Fibroblast of upper back skin (primary cell): Measurements from ENCODE around the gene GIMAP7.
"Not testable (repeated sequence)": the region's sequence is repeated elsewhere in the genome, so short reads cannot be mapped to it uniquely, and the experiment has no call there.

ENCODE experiments used
- DNase-seq: peaks from one replicate; pipeline ENCODE4 v3.0.0-alpha.2; 2013

The GIMAP7 gene

GRCh38 chr7:150515248-150516147, 826 bp downstream of the GIMAP7 start:
- DNase-seq = no peak

- DNase-seq = no peak
Observed at GRCh38 chr7:150516956-150517745, 2.5 kb downstream of the GIMAP7 start.

- DNase-seq = no peak
Observed at GRCh38 chr7:150519310-150519709, 4.6 kb downstream of the GIMAP7 start.

- DNase-seq = no peak
Observed at GRCh38 chr7:150520145-150520544, 5.5 kb downstream of the GIMAP7 start.

- not testable (repeated sequence) for DNase-seq
Observed at GRCh38 chr7:150522931-150523330, 8.3 kb downstream of the GIMAP7 start.

- DNase-seq = no peak
Observed at GRCh38 chr7:150524018-150524417, 9.3 kb downstream of the GIMAP7 start.

GRCh38 chr7:150531704-150532103, 17.0 kb downstream of the GIMAP7 start:
- no peak for DNase-seq

GRCh38 chr7:150538259-150538658, 23.6 kb downstream of the GIMAP7 start:
- no peak for DNase-seq

- DNase-seq = no peak
Observed at GRCh38 chr7:150553163-150553562, 38.5 kb downstream of the GIMAP7 start.

GRCh38 chr7:150556521-150557138, 42.0 kb downstream of the GIMAP7 start:
- DNase-seq = no peak

GRCh38 chr7:150560486-150560885, 45.8 kb downstream of the GIMAP7 start:
- DNase-seq = no peak

GRCh38 chr7:150562919-150563318, 48.2 kb downstream of the GIMAP7 start:
- no peak for DNase-seq

- DNase-seq = no peak
Observed at GRCh38 chr7:150564006-150564405, 49.3 kb downstream of the GIMAP7 start.

GRCh38 chr7:150564566-150564965, 49.9 kb downstream of the GIMAP7 start:
- no peak for DNase-seq

GRCh38 chr7:150565239-150565638, 50.6 kb downstream of the GIMAP7 start:
- no peak for DNase-seq

GRCh38 chr7:150566123-150566522, 51.5 kb downstream of the GIMAP7 start:
- DNase-seq = no peak

- DNase-seq = no peak
Observed at GRCh38 chr7:150566572-150566971, 51.9 kb downstream of the GIMAP7 start.

GRCh38 chr7:150567169-150567568, 52.5 kb downstream of the GIMAP7 start, which contains the start of gene GIMAP4:
Gene GIMAP4 (plus strand): TSS chr7:150567390. CDS start chr7:150569902, 2,512 bp downstream.
- no peak for DNase-seq

GRCh38 chr7:150567871-150568301, 53.2 kb downstream of the GIMAP7 start:
- DNase-seq = no peak

GRCh38 chr7:150568714-150569113, 54.0 kb downstream of the GIMAP7 start:
- no peak for DNase-seq

- DNase-seq = no peak
Observed at GRCh38 chr7:150569245-150569955, 54.7 kb downstream of the GIMAP7 start.
